Esophagus muscularis mucosa (tissue), 3 donors: Measurements from ENCODE around the gene HHIPL1.

Experiments
- CTCF ChIP-seq, 3 experiments: fragments of 200-600 bp in 2 of 3; fragments of 450-650 bp in 1 of 3; sonication (generic) in 2 of 3; IDR thresholded peaks; one replicate each; pipeline ENCODE4 v1.5.1; 2017 to 2019; ENCODE audit warnings: antibody characterized with exemption in 3 of 3, mild to moderate bottlenecking in 2 of 3, moderate library complexity in 1 of 3
- POLR2A ChIP-seq: fragments of 450-650 bp; IDR thresholded peaks from one replicate; pipeline ENCODE4 v1.6.1; 2017; ENCODE audit warnings: antibody characterized with exemption, moderate library complexity, mild to moderate bottlenecking, low read depth

DNA sequence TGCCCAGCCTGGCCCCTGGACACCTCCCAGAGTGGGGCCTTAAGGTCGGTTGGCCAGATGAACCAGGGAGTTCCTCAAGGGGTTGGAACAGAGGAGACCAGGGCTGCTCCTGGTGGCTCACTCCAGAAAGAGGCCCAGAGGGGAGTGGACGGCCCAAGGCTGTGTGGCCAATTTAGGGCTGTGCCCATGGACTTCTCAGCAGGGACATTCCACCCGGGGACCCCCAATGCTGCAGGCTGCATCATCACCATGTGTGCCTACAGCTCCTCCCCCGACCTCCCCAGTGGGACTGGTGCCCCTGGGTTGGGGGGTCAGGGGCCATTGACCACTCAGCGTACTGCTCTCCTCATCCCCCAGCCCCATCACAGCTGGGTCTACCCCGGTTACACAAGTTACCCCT is 21.6 kb downstream of the HHIPL1 start:
- TF ChIP-seq POLR2A (no peak), CTCF (IDR thresholded peaks at IDR 0.05) (no peak)
